HG03064 (cell line): Measurements from ENCODE around the gene FMN2.

Source experiments
- ATAC-seq: cut with Tn5 transposase; IDR thresholded peaks from one replicate; pipeline ENCODE4 v1.9.1; 2021; ENCODE audit warnings: low read depth; ENCODE audit not compliant: unreplicated experiment

FMN2 gene

GRCh38 chr1:240349695-240350094, 258.0 kb downstream of the FMN2 start:
- no peak for ATAC-seq

DNA sequence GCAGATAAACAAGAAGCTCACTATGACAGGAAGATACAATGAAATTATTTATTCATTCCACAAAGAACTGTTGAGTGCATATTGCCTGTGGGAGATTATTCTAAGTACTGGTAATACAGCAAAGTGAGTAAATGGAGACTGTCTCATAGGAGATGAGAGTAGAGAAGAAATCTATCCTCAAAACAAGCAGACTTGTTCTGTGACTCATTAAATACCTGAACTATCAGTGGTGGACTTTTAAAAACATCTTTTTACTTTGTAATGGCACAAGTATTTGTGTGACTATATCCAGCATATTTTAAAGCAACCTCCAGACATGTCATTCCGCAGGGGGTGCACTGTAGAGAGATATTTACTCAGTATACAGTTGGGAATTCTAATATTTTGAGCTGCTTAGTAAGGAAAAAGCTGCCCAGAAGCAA, 259.2 kb downstream of the FMN2 start:
- no peak for ATAC-seq

GRCh38 chr1:240351690-240352089, 260.0 kb downstream of the FMN2 start:
- no peak for ATAC-seq

DNA sequence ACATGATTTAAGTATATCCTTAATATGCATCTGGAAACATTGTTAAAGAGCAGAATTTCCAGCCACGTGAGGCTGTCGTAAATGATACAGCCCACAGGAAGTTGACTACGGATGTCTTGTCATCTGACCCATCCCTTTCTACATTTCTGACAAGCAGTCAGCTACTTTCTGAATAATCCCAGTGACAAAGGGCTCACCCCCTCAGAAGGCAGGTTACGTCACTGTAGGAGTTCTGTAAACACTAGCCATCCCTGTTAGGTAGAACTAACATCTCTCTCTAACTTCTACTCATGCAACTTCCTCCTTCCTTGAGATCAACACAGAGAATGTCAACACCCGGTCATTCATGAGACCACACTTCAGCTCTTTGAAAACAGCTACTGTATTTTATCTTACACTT, 261.1 kb downstream of the FMN2 start:
- ATAC-seq = no peak

GRCh38 chr1:240356568-240356967, 264.9 kb downstream of the FMN2 start:
- ATAC-seq = no peak

GRCh38 chr1:240362046-240362445, 270.4 kb downstream of the FMN2 start:
- no peak for ATAC-seq

DNA sequence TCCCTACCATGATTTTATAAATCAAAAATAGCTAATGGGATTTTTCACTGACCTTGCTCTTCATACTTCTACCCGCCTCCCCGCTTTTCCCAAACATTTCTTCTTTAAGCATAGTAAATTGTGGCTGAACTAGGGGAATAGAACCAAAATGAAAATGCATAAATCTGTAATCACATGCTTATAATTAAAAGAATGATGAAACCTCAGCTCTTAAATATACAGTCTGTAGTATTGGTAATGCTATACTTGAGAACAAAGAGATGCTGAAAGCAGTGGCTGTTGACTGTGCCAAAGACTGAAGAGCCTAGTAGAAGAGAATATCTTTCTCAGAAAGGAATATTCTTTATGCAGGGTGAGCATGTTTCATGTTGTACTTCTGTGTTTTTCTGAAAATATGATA, 271.1 kb downstream of the FMN2 start:
- ATAC-seq = no peak

GRCh38 chr1:240363315-240363714, 271.6 kb downstream of the FMN2 start:
- ATAC-seq = no peak

DNA sequence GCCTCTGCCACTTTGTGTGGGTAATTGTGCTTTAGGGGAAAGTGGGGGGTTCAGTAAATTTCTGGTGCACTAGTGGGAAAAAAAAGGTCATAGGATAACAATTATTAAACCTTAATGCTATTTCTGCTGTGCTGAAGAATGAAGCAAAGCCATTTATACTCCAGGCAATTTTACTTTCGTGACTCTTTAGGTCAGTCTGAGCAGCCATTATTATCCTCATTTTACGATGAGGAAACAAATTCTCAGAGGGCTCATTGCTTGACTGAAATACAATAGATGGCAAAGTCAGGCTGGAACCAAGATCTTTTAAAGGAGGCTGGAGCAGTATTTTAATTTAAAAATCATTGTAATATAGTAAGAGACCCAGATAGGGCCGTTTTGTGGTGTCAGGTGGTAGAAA, 272.2 kb downstream of the FMN2 start:
- no peak for ATAC-seq

DNA sequence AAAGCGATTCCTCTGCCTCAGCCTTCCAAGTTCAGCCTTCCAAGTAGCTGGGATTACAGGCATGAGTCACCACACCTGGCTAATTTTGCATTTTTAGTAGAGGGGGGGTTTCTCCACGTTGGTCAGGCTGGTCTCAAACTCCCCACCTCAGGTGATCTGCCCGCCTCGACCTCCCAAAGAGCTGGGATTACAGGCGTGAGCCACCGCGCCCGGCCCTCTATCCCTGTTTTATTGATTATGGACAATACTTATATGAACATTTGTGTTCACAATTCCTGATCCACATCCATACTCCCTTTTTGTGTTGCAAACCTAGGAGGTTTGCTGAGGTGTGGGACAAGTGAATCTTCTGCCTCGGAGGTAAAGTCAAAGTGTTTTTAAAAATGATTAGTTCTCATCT, 275.0 kb downstream of the FMN2 start:
- no peak for ATAC-seq

DNA sequence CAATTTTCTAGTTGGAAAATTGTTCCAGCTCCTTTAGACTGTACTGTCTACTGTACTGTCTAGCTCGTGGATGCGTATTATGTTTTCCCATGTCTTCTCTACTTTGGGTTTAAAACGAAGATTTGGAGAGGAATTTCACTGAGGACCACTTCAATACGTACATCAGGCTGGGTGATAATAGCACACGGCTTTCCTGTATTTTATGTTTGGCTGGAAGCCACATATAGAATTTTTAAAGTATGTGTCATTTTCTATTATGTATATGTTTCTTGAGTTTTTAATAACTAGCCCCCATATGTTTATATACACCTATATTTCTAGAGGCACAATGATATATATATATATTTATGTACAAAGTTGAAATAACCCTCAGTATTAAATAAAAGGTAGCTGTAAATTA, 293.9 kb downstream of the FMN2 start:
- ATAC-seq = no peak

GRCh38 chr1:240385985-240386978, 294.6 kb downstream of the FMN2 start:
- no peak for ATAC-seq

GRCh38 chr1:240387051-240387450, 295.4 kb downstream of the FMN2 start:
- no peak for ATAC-seq

DNA sequence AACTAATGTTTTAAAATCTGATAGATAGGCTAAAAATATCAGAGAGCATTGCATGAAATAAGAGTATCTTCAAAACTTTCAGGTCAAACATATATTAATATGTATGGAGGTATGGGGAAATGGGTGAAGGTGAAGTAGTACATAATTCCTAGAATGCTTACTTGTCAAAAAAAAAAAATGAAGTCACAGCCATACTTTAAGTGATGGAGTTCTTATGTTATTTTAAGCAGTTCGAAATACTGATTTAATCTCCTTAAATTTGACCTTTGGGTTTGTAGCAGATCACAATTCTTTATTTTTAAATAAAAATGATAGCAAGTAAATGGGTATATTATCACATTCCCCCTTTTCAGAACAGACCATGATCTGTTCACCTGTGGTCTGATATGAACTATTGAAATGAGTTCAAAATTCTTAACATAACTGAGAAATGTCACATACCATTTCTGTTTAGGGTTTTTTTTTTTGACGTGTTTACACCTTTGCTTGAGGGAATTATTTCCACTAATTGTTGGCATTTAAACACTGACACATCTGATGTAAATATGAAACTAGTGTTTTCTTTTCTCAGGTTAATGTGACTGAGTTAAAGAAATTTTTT, 300.1 kb downstream of the FMN2 start:
- ATAC-seq = no peak

GRCh38 chr1:240394353-240394752, 302.7 kb downstream of the FMN2 start:
- no peak for ATAC-seq

DNA sequence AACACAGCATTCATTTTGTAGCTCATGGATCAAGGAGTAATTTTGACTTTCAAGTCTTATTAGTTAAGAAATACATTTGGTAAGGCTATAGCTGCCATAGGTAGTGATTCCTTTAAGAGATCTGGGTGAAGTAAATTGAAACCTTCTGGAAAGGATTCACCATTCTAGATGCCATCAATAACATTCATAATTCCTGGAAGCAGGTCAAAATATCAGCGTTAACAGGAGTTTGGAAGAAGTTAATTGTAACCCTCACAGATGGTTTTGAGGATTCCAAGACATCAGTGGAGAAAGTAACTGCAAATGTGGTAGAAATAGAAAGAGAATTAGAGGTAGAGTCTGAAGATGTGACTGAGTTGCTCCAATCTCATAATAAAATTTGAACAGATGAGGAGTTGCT, 303.7 kb downstream of the FMN2 start:
- ATAC-seq = no peak

- ATAC-seq = no peak
These were observed 307.7 kb downstream of the FMN2 start for GRCh38 chr1:240399381-240399780.

- no peak for ATAC-seq
These were observed 310.0 kb downstream of the FMN2 start for GRCh38 chr1:240401731-240402130.

- ATAC-seq = no peak
These were observed 310.6 kb downstream of the FMN2 start for GRCh38 chr1:240402326-240402725.

DNA sequence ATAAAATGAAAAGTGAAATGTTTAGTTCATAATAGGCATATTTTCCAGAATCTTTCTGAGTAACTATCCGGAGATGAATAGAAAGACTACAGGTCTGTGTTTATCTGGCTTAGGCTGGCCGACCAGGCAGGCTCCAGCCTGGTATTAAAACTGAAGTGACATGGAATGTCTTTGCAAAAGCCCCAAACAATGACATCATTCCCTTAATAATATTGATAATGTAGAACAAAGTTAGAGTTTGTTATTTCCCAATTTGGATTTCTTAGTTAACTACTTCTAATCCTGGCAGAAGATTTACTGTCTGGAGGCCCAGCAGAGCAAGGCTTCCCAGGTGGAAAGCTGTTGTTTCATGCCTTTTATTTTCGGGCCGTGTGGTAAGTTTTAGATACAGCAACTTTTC, 312.6 kb downstream of the FMN2 start:
- ATAC-seq = no peak

- no peak for ATAC-seq
These were observed 314.1 kb downstream of the FMN2 start for GRCh38 chr1:240405751-240406150.

GRCh38 chr1:240407407-240407806, 315.7 kb downstream of the FMN2 start:
- ATAC-seq = no peak
